ENCODE measurements around the gene MRPS18B.

Gene MRPS18B

DNA sequence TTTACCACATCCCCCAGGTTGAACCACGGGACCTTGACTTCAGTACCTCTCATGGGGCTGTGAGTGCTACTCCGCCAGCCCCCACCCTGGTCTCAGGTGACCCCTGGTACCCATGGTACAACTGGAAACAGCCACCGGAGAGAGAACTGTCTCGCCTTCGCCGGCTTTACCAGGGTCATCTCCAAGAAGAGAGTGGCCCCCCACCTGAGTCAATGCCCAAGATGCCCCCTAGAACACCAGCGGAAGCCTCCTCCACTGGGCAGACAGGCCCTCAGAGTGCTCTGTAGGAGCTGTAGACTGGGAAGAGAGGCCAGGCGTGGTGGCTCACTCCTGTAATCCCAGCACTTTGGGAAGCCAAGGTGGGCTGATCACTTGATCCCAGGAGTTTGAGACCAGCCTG is 7.9 kb downstream of the MRPS18B start:
- Histone ChIP-seq H3K27me3 (ENCODE audit: insufficient read depth, insufficient read length) (no peaks in the 10 kb centered on the region), H3K4me3 (ENCODE audit: insufficient read length, low read depth) (no peak overlapping the region), H3K9me3 (ENCODE audit: insufficient read depth, low read length) (no peaks in the 10 kb centered on the region), H3K9ac (ENCODE audit: insufficient read length, low read depth) (no peak overlapping the region), H3K36me3 (ENCODE audit: insufficient read depth, insufficient read length, low read length) (peaks cover 83% of the 10 kb centered on the region), H3K4me1 (ENCODE audit: insufficient read depth, insufficient read length) (peaks cover 3% of the 10 kb centered on the region)
- DNase-seq (ENCODE audit: low read depth, low spot score), result no peak
- TF ChIP-seq SUZ12 (IDR thresholded peaks at IDR 0.05; ENCODE audit: extremely low read depth, insufficient read depth, insufficient read length) (no peak), ZNF274 (IDR thresholded peaks at IDR 0.05; ENCODE audit: low read depth, low read length) (no peak)

DNA sequence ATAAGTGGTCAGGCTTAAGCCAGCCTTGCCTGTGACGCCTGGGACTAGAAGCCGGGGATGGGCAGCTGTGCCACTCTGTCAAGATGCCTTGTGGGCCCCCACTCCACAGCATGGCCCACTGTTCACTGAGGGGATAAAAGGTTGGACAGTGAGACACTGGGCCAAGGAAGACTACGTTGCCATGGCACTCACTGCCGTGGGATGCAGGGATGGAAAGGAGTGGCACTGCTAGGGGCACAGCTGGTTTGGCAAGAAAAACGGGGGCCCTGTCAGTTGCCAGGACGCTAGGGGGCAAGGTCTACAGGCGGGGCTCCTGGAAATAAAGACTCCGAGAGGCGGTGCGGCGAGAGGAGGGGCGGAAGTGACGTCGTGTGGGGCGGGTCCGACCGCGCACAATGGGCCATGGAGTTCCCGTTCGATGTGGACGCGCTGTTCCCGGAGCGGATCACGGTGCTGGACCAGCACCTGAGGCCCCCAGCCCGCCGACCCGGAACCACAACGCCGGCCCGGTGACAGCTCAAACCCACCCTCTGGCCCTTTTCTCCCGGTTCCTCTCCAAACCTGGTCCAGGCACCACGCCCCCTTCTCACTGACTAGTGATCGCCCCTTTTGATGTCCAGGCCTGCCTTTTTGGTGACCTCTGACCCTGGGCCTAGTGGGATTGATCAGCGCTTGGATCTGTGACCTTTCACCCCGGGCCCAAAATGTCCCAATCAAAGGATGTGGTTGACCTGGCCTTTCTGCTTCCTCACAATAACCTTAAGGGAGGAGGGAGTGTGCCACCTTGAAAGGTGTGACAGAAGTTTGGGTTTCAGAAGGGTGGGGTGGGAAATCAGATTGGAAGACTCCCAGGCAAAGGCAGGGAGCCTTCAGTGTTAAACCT is 9.1 kb downstream of the MRPS18B start, which contains the start of gene ATAT1:
Gene ATAT1 (plus strand): TSS at position 391 of the 883 bp plus-strand sequence.
- Histone ChIP-seq H3K4me3 (ENCODE audit: insufficient read length, low read depth) (peak within 1 kb of the TSS; percentile 78), H3K9ac (ENCODE audit: insufficient read length, low read depth) (peak within 1 kb of the TSS; percentile 86), H3K4me1 (ENCODE audit: insufficient read depth, insufficient read length) (peaks cover 3% of the 10 kb centered on the region), H3K36me3 (ENCODE audit: insufficient read depth, insufficient read length, low read length) (peaks cover 76% of the 10 kb centered on the region), H3K27me3 (ENCODE audit: insufficient read depth, insufficient read length) (no peaks in the 10 kb centered on the region), H3K9me3 (ENCODE audit: insufficient read depth, low read length) (no peaks in the 10 kb centered on the region)
- TF ChIP-seq YY1 (IDR thresholded peaks at IDR 0.05; ENCODE audit: insufficient read depth, insufficient read length) (no peak), SUZ12 (IDR thresholded peaks at IDR 0.05; ENCODE audit: extremely low read depth, insufficient read depth, insufficient read length) (no peak), ZNF274 (IDR thresholded peaks at IDR 0.05; ENCODE audit: low read depth, low read length) (no peak)
- peak; percentile 32 for DNase-seq (ENCODE audit: low read depth, low spot score)

- no peaks in the 10 kb centered on the region for H3K27me3 ChIP-seq (ENCODE audit: insufficient read depth, insufficient read length)
- H3K4me3 ChIP-seq (ENCODE audit: insufficient read length, low read depth), result no peak overlapping the region
- H3K36me3 ChIP-seq (ENCODE audit: insufficient read depth, insufficient read length, low read length), result peaks cover 33% of the 10 kb centered on the region
- H3K4me1 ChIP-seq (ENCODE audit: insufficient read depth, insufficient read length), result no peaks in the 10 kb centered on the region
- TF ChIP-seq ZNF274 (IDR thresholded peaks at IDR 0.05; ENCODE audit: low read depth, low read length), result no peak
- H3K9ac ChIP-seq (ENCODE audit: insufficient read length, low read depth), result no peak overlapping the region
- H3K9me3 ChIP-seq (ENCODE audit: insufficient read depth, low read length), result no peaks in the 10 kb centered on the region
- no peak for DNase-seq (ENCODE audit: low read depth, low spot score)
Measured at GRCh38 chr6:30635834-30636233, 18.2 kb downstream of the MRPS18B start.

- Histone ChIP-seq H3K4me3 (ENCODE audit: insufficient read length, low read depth) (no peak overlapping the region), H3K9me3 (ENCODE audit: insufficient read depth, low read length) (no peaks in the 10 kb centered on the region), H3K4me1 (ENCODE audit: insufficient read depth, insufficient read length) (no peaks in the 10 kb centered on the region), H3K36me3 (ENCODE audit: insufficient read depth, insufficient read length, low read length) (peaks cover 56% of the 10 kb centered on the region), H3K27me3 (ENCODE audit: insufficient read depth, insufficient read length) (no peaks in the 10 kb centered on the region), H3K9ac (ENCODE audit: insufficient read length, low read depth) (no peak overlapping the region)
- no peak for DNase-seq (ENCODE audit: low read depth, low spot score)
- TF ChIP-seq SUZ12 (IDR thresholded peaks at IDR 0.05; ENCODE audit: extremely low read depth, insufficient read depth, insufficient read length) (no peak), YY1 (IDR thresholded peaks at IDR 0.05; ENCODE audit: insufficient read depth, insufficient read length) (no peak), ZNF274 (IDR thresholded peaks at IDR 0.05; ENCODE audit: low read depth, low read length) (no peak)
Measured at GRCh38 chr6:30640481-30640880, 22.8 kb downstream of the MRPS18B start.

GRCh38 chr6:30641048-30641447 is 23.4 kb downstream of the MRPS18B start:
- Histone ChIP-seq H3K4me1 (ENCODE audit: insufficient read depth, insufficient read length) (no peaks in the 10 kb centered on the region), H3K9me3 (ENCODE audit: insufficient read depth, low read length) (no peaks in the 10 kb centered on the region), H3K4me3 (ENCODE audit: insufficient read length, low read depth) (no peak overlapping the region), H3K36me3 (ENCODE audit: insufficient read depth, insufficient read length, low read length) (peaks cover 62% of the 10 kb centered on the region), H3K9ac (ENCODE audit: insufficient read length, low read depth) (no peak overlapping the region), H3K27me3 (ENCODE audit: insufficient read depth, insufficient read length) (no peaks in the 10 kb centered on the region)
- TF ChIP-seq SUZ12 (IDR thresholded peaks at IDR 0.05; ENCODE audit: extremely low read depth, insufficient read depth, insufficient read length) (no peak), ZNF274 (IDR thresholded peaks at IDR 0.05; ENCODE audit: low read depth, low read length) (no peak), YY1 (IDR thresholded peaks at IDR 0.05; ENCODE audit: insufficient read depth, insufficient read length) (no peak)
- DNase-seq (ENCODE audit: low read depth, low spot score), result no peak

DNA sequence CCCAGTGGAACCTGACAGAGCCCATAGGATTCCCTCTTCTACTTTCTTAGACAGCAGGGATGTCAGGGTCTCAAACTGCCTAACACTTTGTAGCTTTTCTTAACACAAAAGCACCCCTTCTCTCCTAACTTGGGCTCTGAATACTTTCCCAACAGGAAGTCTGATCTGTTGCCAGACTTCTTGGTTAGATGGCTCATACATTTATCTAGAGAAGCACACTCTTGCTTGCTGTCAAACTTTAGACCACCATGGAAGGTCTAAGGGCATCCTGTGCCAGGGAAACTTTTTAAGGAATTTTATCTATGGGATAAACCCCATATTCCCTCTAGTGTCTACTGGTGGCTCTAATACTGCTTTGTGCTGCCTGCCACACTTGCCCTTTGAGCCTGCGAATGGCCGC is 26.0 kb downstream of the MRPS18B start:
- Histone ChIP-seq H3K9ac (ENCODE audit: insufficient read length, low read depth) (no peak overlapping the region), H3K27me3 (ENCODE audit: insufficient read depth, insufficient read length) (no peaks in the 10 kb centered on the region), H3K4me1 (ENCODE audit: insufficient read depth, insufficient read length) (no peaks in the 10 kb centered on the region), H3K36me3 (ENCODE audit: insufficient read depth, insufficient read length, low read length) (peaks cover 55% of the 10 kb centered on the region), H3K9me3 (ENCODE audit: insufficient read depth, low read length) (no peaks in the 10 kb centered on the region), H3K4me3 (ENCODE audit: insufficient read length, low read depth) (no peak overlapping the region)
- TF ChIP-seq SUZ12 (IDR thresholded peaks at IDR 0.05; ENCODE audit: extremely low read depth, insufficient read depth, insufficient read length) (no peak), ZNF274 (IDR thresholded peaks at IDR 0.05; ENCODE audit: low read depth, low read length) (no peak), YY1 (IDR thresholded peaks at IDR 0.05; ENCODE audit: insufficient read depth, insufficient read length) (no peak)
- DNase-seq (ENCODE audit: low read depth, low spot score), result no peak

GRCh38 chr6:30644769-30645168 is 27.1 kb downstream of the MRPS18B start:
- Histone ChIP-seq H3K9ac (ENCODE audit: insufficient read length, low read depth) (no peak overlapping the region), H3K36me3 (ENCODE audit: insufficient read depth, insufficient read length, low read length) (peaks cover 56% of the 10 kb centered on the region), H3K4me3 (ENCODE audit: insufficient read length, low read depth) (no peak overlapping the region), H3K9me3 (ENCODE audit: insufficient read depth, low read length) (no peaks in the 10 kb centered on the region), H3K4me1 (ENCODE audit: insufficient read depth, insufficient read length) (no peaks in the 10 kb centered on the region), H3K27me3 (ENCODE audit: insufficient read depth, insufficient read length) (no peaks in the 10 kb centered on the region)
- DNase-seq (ENCODE audit: low read depth, low spot score), result no peak
- TF ChIP-seq YY1 (IDR thresholded peaks at IDR 0.05; ENCODE audit: insufficient read depth, insufficient read length), result no peak
- TF ChIP-seq SUZ12 (IDR thresholded peaks at IDR 0.05; ENCODE audit: extremely low read depth, insufficient read depth, insufficient read length), result no peak
- TF ChIP-seq ZNF274 (IDR thresholded peaks at IDR 0.05; ENCODE audit: low read depth, low read length), result no peak
